GM19455 (cell line): ENCODE measurements around the gene LDLR.

Experiments
- ATAC-seq: cut with Tn5 transposase; IDR thresholded peaks from one replicate; pipeline ENCODE4 v1.9.1; 2021; ENCODE audit not compliant: unreplicated experiment

The LDLR gene

DNA sequence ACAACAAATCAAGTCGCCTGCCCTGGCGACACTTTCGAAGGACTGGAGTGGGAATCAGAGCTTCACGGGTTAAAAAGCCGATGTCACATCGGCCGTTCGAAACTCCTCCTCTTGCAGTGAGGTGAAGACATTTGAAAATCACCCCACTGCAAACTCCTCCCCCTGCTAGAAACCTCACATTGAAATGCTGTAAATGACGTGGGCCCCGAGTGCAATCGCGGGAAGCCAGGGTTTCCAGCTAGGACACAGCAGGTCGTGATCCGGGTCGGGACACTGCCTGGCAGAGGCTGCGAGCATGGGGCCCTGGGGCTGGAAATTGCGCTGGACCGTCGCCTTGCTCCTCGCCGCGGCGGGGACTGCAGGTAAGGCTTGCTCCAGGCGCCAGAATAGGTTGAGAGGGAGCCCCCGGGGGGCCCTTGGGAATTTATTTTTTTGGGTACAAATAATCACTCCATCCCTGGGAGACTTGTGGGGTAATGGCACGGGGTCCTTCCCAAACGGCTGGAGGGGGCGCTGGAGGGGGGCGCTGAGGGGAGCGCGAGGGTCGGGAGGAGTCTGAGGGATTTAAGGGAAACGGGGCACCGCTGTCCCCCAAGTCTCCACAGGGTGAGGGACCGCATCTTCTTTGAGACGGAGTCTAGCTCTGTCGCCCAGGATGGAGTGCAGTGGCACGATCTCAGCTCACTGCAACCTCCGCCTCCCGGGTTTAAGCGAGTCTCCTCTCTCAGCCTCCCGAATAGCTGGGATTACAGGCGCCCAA is at the start of gene LDLR:
Gene LDLR, plus strand, starts transcription at position 210 of the 760 bp plus-strand sequence. Its CDS starts 86 bp downstream, at position 296.
- ATAC-seq, result peak; percentile 36

DNA sequence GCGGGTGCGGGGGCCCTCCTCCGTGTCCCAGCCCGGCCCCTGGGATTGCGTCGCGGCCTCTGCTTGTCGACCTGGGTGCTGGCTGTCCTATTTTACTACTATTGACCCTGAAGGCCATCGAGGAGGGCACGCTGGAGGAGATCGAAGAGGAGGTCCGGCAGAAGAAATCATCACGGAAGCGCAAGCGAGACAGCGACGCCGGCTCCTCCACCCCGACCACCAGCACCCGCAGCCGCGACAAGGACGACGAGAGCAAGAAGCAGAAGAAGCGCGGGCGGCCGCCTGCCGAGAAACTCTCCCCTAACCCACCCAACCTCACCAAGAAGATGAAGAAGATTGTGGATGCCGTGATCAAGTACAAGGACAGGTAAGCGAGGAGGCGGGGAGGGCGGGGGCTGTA is 48.1 kb upstream of the LDLR start:
- no peak for ATAC-seq

DNA sequence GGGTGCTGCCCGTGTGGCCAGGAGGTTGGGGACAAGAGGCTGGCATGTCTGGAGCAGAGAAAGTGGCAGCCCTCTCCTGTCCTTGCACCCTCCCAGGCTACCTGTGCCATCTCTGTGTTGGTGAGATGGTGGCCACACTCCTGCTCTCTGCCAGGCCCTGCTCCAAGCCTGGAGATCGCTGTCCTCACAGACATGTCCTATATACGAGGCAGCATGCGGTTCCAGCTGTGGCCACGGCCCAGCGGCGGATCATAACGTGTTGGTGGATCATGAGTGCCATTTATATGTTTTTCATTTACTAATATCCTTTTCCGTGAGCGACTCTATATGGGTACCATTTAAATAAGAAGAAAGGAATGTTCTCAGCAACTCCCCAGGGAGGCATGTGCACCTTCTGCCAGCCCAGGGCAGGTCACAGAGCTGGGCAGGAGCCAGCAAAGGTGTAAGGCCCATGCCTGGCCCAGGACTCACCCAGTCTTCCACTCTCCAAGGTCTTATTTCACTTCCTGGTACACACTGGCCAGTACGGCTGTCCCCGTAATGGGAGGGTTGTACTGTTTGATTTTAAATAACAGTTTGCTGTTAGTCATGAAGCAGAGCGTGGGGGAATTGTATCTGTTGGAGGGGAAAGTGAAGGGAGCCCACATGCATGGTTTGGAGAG is 47.2 kb upstream of the LDLR start:
- no peak for ATAC-seq

DNA sequence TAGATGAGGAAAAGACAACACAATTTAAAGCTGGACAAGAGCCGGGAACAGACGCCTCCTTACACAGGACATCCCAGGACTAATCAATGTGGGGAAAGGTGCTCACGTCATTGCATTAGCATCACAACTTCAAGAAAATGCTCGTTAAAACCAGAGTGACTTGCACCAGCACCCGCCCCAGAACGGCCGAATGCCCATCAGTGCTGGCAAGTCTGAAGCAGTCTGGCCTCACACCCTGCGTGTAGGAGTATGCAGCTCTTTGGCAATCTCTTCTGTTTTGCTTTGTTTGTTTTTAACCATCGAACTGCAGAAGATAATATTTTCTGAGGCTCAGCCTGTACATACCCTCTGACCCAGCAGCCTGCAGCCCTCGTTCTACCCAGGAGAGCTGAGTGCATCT is 44.8 kb upstream of the LDLR start:
- ATAC-seq, result no peak

- ATAC-seq, result no peak
These were observed 43.7 kb upstream of the LDLR start for GRCh38 chr19:11045536-11045935.

DNA sequence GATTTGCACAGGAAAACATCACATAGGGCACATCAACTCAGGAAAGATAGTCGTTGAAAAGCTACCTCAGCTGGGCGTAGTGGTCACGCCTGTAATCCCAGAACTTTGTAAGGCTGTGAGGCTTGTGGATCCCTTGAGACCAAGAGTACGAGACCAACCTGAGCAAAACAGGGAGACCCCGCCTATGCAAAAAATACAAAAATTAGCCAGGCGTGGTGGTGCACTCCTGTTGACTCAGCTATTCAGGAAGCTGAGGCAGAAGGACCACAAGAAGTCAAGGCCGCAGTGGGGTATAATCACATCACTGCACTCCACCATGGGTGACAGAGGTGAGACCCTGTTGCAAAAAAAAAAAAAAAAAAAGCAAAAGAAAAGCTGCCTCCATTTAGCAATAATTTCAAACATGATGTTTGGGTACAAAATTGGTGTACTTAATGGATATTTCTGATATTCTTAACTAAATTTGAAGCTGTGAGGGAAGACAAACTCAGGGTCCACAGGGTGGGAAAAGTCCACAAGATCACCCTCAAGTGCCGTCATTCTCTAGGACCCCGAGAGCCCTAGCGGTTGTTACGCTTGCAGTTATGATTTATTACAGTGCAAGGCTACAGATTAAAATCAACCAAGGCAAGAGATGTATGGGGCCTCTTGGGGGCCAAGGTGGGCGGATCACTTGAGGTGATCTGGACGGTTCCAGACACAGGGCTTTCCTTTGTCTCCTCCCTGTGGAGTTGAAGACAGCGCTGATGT is 42.5 kb upstream of the LDLR start:
- ATAC-seq, result no peak

GRCh38 chr19:11047866-11048265 is 41.4 kb upstream of the LDLR start:
- no peak for ATAC-seq

DNA sequence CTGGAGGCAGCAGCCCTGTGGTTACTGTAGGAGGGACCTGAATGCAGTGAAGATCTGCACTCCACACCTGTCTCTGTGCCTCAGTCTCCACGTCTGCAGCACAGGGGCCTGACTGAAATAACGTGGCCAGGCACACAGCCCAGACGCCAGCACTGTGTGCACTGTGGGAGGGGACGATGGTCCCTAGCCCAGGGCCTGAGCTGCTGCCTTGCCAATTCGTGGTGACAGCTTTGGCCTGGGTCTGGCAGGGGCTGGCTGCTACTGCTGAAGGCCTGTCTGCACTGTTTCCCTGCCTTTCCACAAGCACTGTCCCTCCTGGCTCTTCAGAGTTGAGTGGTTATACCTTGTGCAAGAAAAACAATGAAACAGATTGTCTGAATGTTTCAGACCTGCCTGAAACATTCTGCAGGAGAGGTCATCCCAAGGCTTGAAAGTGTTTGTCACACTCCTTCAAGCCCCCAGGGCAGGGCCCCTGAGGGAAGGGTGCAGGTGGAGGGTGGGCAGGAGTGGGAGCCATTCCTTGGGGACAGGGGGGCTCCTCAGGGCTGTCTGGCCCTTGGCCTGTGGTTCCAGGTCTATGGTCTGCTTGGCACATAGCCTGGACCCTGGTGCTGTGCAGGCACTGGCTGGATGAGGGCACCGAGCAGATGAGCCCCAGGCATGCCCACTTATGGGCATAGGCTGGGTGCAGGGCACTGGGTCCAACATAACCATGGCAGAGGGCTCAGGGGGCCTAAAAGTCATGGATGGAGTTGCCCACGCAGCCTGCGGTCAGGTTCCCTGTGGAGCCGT is 38.7 kb upstream of the LDLR start:
- no peak for ATAC-seq

DNA sequence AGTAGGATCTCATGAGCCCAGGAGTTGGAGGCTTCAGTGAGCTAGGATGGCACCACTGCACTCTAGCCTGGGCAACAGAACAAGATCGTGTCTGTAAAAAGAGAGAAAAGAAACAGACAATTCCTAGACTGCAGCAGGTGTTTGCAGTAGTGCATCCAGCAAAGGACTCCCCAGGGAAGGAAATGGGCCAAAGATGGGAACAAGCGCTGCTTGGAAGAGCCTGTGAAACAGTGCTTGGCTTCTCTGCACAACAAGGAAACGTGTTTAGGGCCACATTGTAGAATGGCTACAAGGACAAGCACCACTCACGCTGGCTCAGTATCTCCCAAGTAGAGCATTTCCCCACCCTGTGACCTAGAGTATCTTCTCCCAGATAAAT is 35.5 kb upstream of the LDLR start:
- ATAC-seq, result no peak

- no peak for ATAC-seq
These were observed 35.1 kb upstream of the LDLR start for GRCh38 chr19:11054200-11054599.

GRCh38 chr19:11054628-11055027 is 34.6 kb upstream of the LDLR start:
- no peak for ATAC-seq

- no peak for ATAC-seq
These were observed 30.8 kb upstream of the LDLR start for GRCh38 chr19:11058246-11059030.

- ATAC-seq, result no peak
These were observed 29.5 kb upstream of the LDLR start for GRCh38 chr19:11059511-11060358.

DNA sequence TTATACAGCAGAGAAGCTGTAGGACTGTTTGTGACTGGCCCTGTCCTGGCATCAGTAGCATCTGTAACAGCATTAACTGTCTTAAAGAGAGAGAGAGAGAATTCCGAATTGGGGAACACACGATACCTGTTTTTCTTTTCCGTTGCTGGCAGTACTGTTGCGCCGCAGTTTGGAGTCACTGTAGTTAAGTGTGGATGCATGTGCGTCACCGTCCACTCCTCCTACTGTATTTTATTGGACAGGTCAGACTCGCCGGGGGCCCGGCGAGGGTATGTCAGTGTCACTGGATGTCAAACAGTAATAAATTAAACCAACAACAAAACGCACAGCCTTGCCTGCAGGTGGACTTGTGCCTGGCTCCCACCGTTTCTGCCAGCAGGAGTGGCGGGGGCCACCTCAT is 27.3 kb upstream of the LDLR start:
- no peak for ATAC-seq

DNA sequence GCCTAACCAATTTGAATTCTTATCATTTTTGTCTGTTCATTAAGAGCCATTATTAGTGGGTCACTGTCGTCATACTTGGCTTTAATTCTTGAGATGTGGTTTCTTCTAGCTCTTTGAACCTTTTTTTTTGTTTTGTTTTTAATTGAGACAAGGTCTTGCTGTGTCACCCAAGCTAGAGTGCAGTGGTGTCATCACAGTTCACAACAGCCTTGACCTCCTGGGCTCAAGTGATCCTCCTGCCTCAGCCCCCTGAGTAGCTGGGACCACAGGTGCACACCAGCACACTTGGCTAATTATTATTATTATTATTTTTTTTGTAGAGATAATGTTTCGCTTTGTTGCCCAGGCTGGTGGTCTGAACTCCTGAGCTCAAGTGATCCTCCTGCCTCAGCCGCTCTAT is 25.8 kb upstream of the LDLR start:
- ATAC-seq, result no peak

GRCh38 chr19:11064831-11065303 is 24.4 kb upstream of the LDLR start:
- ATAC-seq, result no peak

- no peak for ATAC-seq
These were observed 22.9 kb upstream of the LDLR start for GRCh38 chr19:11066326-11066725.

- ATAC-seq, result no peak
These were observed 21.7 kb upstream of the LDLR start for GRCh38 chr19:11067356-11068113.

DNA sequence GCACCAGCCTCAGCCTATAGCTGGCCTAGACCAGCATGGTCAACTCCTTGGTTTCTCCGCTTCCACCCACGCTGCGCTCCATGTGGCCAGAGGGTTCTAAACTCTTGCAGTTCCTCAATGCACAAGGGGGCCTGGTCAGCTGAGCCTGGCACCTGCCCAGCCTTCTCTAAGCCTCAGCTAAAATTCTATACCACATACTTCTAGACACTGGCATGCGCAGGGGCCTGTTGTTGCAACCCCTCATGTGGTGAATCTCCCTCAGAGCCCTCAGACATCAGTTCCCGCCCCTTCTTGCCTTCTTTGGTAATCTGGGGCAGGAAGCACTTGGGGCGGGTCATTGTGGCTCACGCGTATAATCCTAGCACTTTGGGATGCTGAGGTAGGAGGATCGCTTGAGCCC is 19.7 kb upstream of the LDLR start:
- no peak for ATAC-seq
